H1 (cell line): ENCODE results near the gene SSX2IP. TPM values are rescaled to one million over a fixed set of nuclear protein-coding genes. Genes with fewer than 3 reads are reported as not detected.

Experiments
- CTCF ChIA-PET: fragments of 300-600 bp; sonication (Branson Sonifier 250); formaldehyde crosslinking; loops from one replicate; lab custom pipeline; 2021; ENCODE audit not compliant: partially characterized antibody; lab: Charles Lee
- POLR2A ChIA-PET: fragments of 300-600 bp; sonication (Branson Sonifier 250); formaldehyde crosslinking; loops from one replicate; lab custom pipeline; 2021; ENCODE audit warnings: inconsistent platforms; ENCODE audit not compliant: partially characterized antibody; lab: Charles Lee
- DNase-seq, 2 experiments: peaks; one replicate each; pipeline versions ENCODE4 v3.0.0 to v3.0.0-alpha.2; 2010 to 2022; ENCODE audit warnings: low spot score in 2 of 2, low read depth in 1 of 2, mixed read lengths in 1 of 2
- FAIRE-seq: peaks from 2 replicates; lab custom pipeline; 2011; peaks lifted over from hg19 to GRCh38; lab: Jason Lieb, UNC
- H2AFZ ChIP-seq: 2 replicates; pipeline ENCODE4 v1.8.1; 2012; ENCODE audit warnings: low read length, inconsistent platforms
- H2AK5ac ChIP-seq: 2 replicates; pipeline ENCODE4 v1.6.1; 2013; ENCODE audit warnings: low read depth, low read length
- H2BK120ac ChIP-seq: replicated peaks from 2 replicates; pipeline ENCODE3; 2013; ENCODE audit warnings: low read depth, low read length, inconsistent platforms
- H2BK12ac ChIP-seq: 2 replicates; pipeline ENCODE4 v1.6.1; 2013; ENCODE audit warnings: low read depth, low read length
- H2BK15ac ChIP-seq: 2 replicates; pipeline ENCODE4 v1.6.1; 2013; ENCODE audit warnings: low read length
- H2BK20ac ChIP-seq: 2 replicates; pipeline ENCODE4 v1.6.1; 2013; ENCODE audit warnings: low read length
- H2BK5ac ChIP-seq: 2 replicates; pipeline ENCODE4 v1.6.1; 2013; ENCODE audit warnings: low read depth, low read length
- H3K14ac ChIP-seq: 2 replicates; pipeline ENCODE4 v1.6.1; 2013; ENCODE audit warnings: inconsistent platforms; ENCODE audit not compliant: insufficient read length
- H3K18ac ChIP-seq: 2 replicates; pipeline ENCODE4 v1.6.1; 2013; ENCODE audit warnings: low read length; ENCODE audit errors: extremely low read depth
- H3K23ac ChIP-seq: 2 replicates; pipeline ENCODE4 v1.6.1; 2013; ENCODE audit warnings: inconsistent platforms; ENCODE audit not compliant: insufficient read length
- H3K23me2 ChIP-seq: 2 replicates; pipeline ENCODE4 v1.6.1; 2013; ENCODE audit warnings: low read depth, low read length
- H3K27ac ChIP-seq: 2 replicates; pipeline ENCODE4 v1.6.1; 2011; ENCODE audit warnings: low read depth, low read length, inconsistent platforms
- H3K27me3 ChIP-seq, 4 experiments: replicated peaks in 1 of 4; 1 replicate in 1 of 4; 2 replicates in 3 of 4; pipeline versions ENCODE4 v1.6.1 to v1.8.1; 2011 to 2013; ENCODE audit warnings: low read length in 3 of 4, mild to moderate bottlenecking in 3 of 4, inconsistent platforms in 2 of 4, mixed read lengths in 2 of 4, moderate library complexity in 1 of 4; ENCODE audit not compliant: control insufficient read depth in 3 of 4, insufficient read depth in 3 of 4; ENCODE audit errors: extremely low read depth in 1 of 4
- H3K36me3 ChIP-seq, 4 experiments: 2 replicates each; pipeline versions ENCODE4 v1.6.1 to v1.8.1; 2011 to 2013; ENCODE audit warnings: mild to moderate bottlenecking in 4 of 4, low read length in 3 of 4, moderate library complexity in 2 of 4, control low read depth in 1 of 4, inconsistent platforms in 1 of 4; ENCODE audit not compliant: insufficient read depth in 4 of 4, control insufficient read depth in 2 of 4
- H3K4ac ChIP-seq: replicated peaks from 2 replicates; pipeline ENCODE3; 2013; ENCODE audit warnings: low read length, low read depth, mixed read lengths, inconsistent platforms; ENCODE audit not compliant: insufficient read length
- H3K4me1 ChIP-seq, 4 experiments: replicated peaks in 1 of 4; 1 replicate in 1 of 4; 2 replicates in 3 of 4; pipeline versions ENCODE4 v1.6.1 to v1.8.1; 2011 to 2013; ENCODE audit warnings: low read length in 3 of 4, inconsistent platforms in 2 of 4, mixed read lengths in 1 of 4; ENCODE audit not compliant: insufficient read depth in 4 of 4, control insufficient read depth in 3 of 4
- H3K4me2 ChIP-seq, 2 experiments: 2 replicates each; pipeline versions ENCODE4 v1.6.1 to v1.8.1; 2011 to 2013; ENCODE audit warnings: low read depth in 2 of 2, low read length in 2 of 2, control low read depth in 1 of 2, inconsistent platforms in 1 of 2, mild to moderate bottlenecking in 1 of 2; ENCODE audit not compliant: insufficient read depth in 1 of 2
- H3K4me3 ChIP-seq, 4 experiments: fragments of 200-600, 300-600 bp in 1 of 4; sonication (generic), shearing (Covaris generic), sonication (Bioruptor Twin) in 1 of 4; 2 replicates each; pipeline versions ENCODE4 v1.5.1 to v1.8.1; 2011 to 2016; ENCODE audit warnings: low read length in 4 of 4, low read depth in 3 of 4, control low read depth in 2 of 4, inconsistent platforms in 2 of 4, mild to moderate bottlenecking in 2 of 4, mixed read lengths in 1 of 4, moderate library complexity in 1 of 4; ENCODE audit not compliant: insufficient read depth in 2 of 4; ENCODE audit errors: extremely low read depth in 1 of 4
- H3K56ac ChIP-seq: replicated peaks from 2 replicates; pipeline ENCODE3; 2013; ENCODE audit warnings: low read depth, mild to moderate bottlenecking, mixed read lengths, low read length, inconsistent platforms; ENCODE audit not compliant: insufficient read length
- H3K79me1 ChIP-seq: 2 replicates; pipeline ENCODE4 v1.6.1; 2013; ENCODE audit warnings: low read depth, low read length, control low read depth
- H3K79me2 ChIP-seq, 2 experiments: 2 replicates each; pipeline versions ENCODE4 v1.6.1 to v1.8.1; 2012 to 2013; ENCODE audit warnings: low read length in 2 of 2, mild to moderate bottlenecking in 2 of 2, inconsistent platforms in 1 of 2; ENCODE audit not compliant: insufficient read depth in 2 of 2, control insufficient read depth in 1 of 2
- H3K9ac ChIP-seq, 4 experiments: replicated peaks in 1 of 4; 1 replicate in 1 of 4; 2 replicates in 3 of 4; pipeline versions ENCODE4 v1.6.1 to v1.8.1; 2011 to 2013; ENCODE audit warnings: low read depth in 3 of 4, low read length in 3 of 4, control low read depth in 2 of 4, mild to moderate bottlenecking in 2 of 4, moderate library complexity in 2 of 4, inconsistent platforms in 1 of 4; ENCODE audit errors: extremely low read depth in 1 of 4
- H3K9me3 ChIP-seq, 2 experiments: 2 replicates each; pipeline versions ENCODE4 v1.6.1 to v1.8.1; 2012 to 2013; ENCODE audit warnings: mild to moderate bottlenecking in 2 of 2, moderate library complexity in 2 of 2, control low read depth in 1 of 2, inconsistent platforms in 1 of 2, low read depth in 1 of 2, low read length in 1 of 2, mixed read lengths in 1 of 2; ENCODE audit not compliant: insufficient read depth in 2 of 2
- H4K20me1 ChIP-seq, 2 experiments: replicated peaks in 1 of 2; 2 replicates each; pipeline versions ENCODE3 to v1.8.1; 2011 to 2013; ENCODE audit warnings: inconsistent platforms in 2 of 2, low read length in 2 of 2, mild to moderate bottlenecking in 1 of 2; ENCODE audit not compliant: insufficient read depth in 2 of 2, control insufficient read depth in 1 of 2
- H4K5ac ChIP-seq: 2 replicates; pipeline ENCODE4 v1.6.1; 2013; ENCODE audit warnings: low read length, low read depth, mixed read lengths, inconsistent platforms; ENCODE audit not compliant: insufficient read length
- H4K8ac ChIP-seq: 2 replicates; pipeline ENCODE4 v1.8.0; 2013; ENCODE audit warnings: mild to moderate bottlenecking, moderate library complexity, low read length, inconsistent platforms; ENCODE audit not compliant: insufficient read depth; ENCODE audit errors: extremely low read depth
- H4K91ac ChIP-seq: replicated peaks from 2 replicates; pipeline ENCODE3; 2013; ENCODE audit warnings: low read length, mixed read lengths, inconsistent platforms; ENCODE audit not compliant: insufficient read length
- BRCA1 ChIP-seq: IDR thresholded peaks from 2 replicates; pipeline ENCODE4 v1.6.1; 2012; ENCODE audit warnings: low read depth, low read length, improper control_type of control experiment
- EP300 ChIP-seq, 2 experiments: IDR thresholded peaks; 1 replicate in 1 of 2; 2 replicates in 1 of 2; pipeline ENCODE4 v1.6.1; 2011 to 2012; ENCODE audit warnings: low read depth in 2 of 2, low read length in 2 of 2, mild to moderate bottlenecking in 2 of 2, borderline replicate concordance in 1 of 2, inconsistent platforms in 1 of 2, moderate library complexity in 1 of 2
- HDAC2 ChIP-seq, 2 experiments: fragments of 300-600 bp in 1 of 2; sonication (generic) in 1 of 2; IDR thresholded peaks; 2 replicates each; pipeline ENCODE4 v1.6.1; 2011 to 2012; ENCODE audit warnings: low read depth in 2 of 2, low read length in 2 of 2, mild to moderate bottlenecking in 2 of 2, moderate library complexity in 2 of 2, borderline replicate concordance in 1 of 2, inconsistent platforms in 1 of 2
- HDAC6 ChIP-seq: IDR thresholded peaks from one replicate; pipeline ENCODE4 v1.7.1; 2012; ENCODE audit warnings: low read depth, mild to moderate bottlenecking, inconsistent platforms, low read length, moderate library complexity
- KDM4A ChIP-seq: IDR thresholded peaks from one replicate; pipeline ENCODE4 v1.7.1; 2012; ENCODE audit warnings: low read depth, mild to moderate bottlenecking, moderate library complexity, low read length, inconsistent platforms; ENCODE audit not compliant: severe bottlenecking
- MAFK ChIP-seq: IDR thresholded peaks from 2 replicates; pipeline ENCODE4 v1.6.1; 2012; ENCODE audit warnings: low read depth, mild to moderate bottlenecking, improper control_type of control experiment, low read length
- RAD21 ChIP-seq, 2 experiments: IDR thresholded peaks in 1 of 2; conservative IDR thresholded peaks in 1 of 2; 2 replicates each; pipeline ENCODE4 v1.6.1; 2011; ENCODE audit warnings: low read depth in 2 of 2, low read length in 2 of 2, improper control_type of control experiment in 1 of 2, inconsistent platforms in 1 of 2, mild to moderate bottlenecking in 1 of 2, moderate library complexity in 1 of 2
- RBBP5 ChIP-seq: IDR thresholded peaks from 2 replicates; pipeline ENCODE4 v1.7.1; 2012; ENCODE audit warnings: low read depth, mild to moderate bottlenecking, inconsistent platforms, low read length, moderate library complexity, borderline replicate concordance
- SIN3A ChIP-seq, 2 experiments: IDR thresholded peaks in 1 of 2; conservative IDR thresholded peaks in 1 of 2; 2 replicates each; pipeline ENCODE4 v1.6.1; 2011 to 2012; ENCODE audit warnings: low read length in 2 of 2, improper control_type of control experiment in 1 of 2, low read depth in 1 of 2, mild to moderate bottlenecking in 1 of 2
- SP2 ChIP-seq: IDR thresholded peaks from 2 replicates; pipeline ENCODE4 v1.6.1; 2012; ENCODE audit warnings: mild to moderate bottlenecking, low read length, inconsistent platforms
- TAF1 ChIP-seq: IDR thresholded peaks from 2 replicates; pipeline ENCODE4 v1.6.1; 2011; ENCODE audit warnings: mild to moderate bottlenecking, low read depth, low read length
- TAF7 ChIP-seq: optimal IDR thresholded peaks from 2 replicates; pipeline ENCODE3; 2011; ENCODE audit warnings: low read depth, mild to moderate bottlenecking, inconsistent platforms, low read length, moderate library complexity, borderline replicate concordance
- WGBS, 2 experiments: shearing (Covaris generic) in 1 of 2; methylation state at CpG; one replicate each; pipeline versions ENCODE4 v1.1.6 to v1.1.7; 2013 to 2015; ENCODE audit warnings: low lambda C conversion rate in 2 of 2, mixed read lengths in 2 of 2, inconsistent platforms in 1 of 2, low coverage in 1 of 2, missing lambda C conversion rate in 1 of 2; ENCODE audit not compliant: insufficient replicate concordance in 2 of 2, insufficient coverage in 1 of 2, insufficient read length in 1 of 2; ENCODE audit errors: extremely low coverage in 1 of 2, missing lambda C conversion rate in 1 of 2; 5-methylcytosine and 5-hydroxymethylcytosine counted together
- polyA plus RNA-seq, 7 experiments: library from polyadenylated mRNA; depleted of rRNA in 3 of 7; stranded (reverse) in 5 of 7; unstranded in 2 of 7; fragments of >200 nt in 5 of 7; fragments of 200-250 nt in 2 of 7; gene quantifications; 1 replicate in 5 of 7; 2 replicates in 1 of 7; 4 replicates in 1 of 7; pipeline versions ENCODE4 v1.2.1 to v1.2.3, GENCODE V29; 2011 to 2013; ENCODE audit warnings: missing spikeins in 2 of 7, mixed read lengths in 2 of 7
- total RNA-seq: library from RNA; stranded (reverse); fragmentation: NEBNext Ultra II Directional; extraction: Animal tissue kit (Norgen Biotek cat#: 25700); gene quantifications from 2 replicates; pipeline ENCODE4 v1.2.1, GENCODE V29; 2021
- TF ChIP-seq, protein P1 (sequence below): IDR thresholded peaks from 2 replicates; pipeline ENCODE4 v1.6.1; 2011; ENCODE audit warnings: low read depth, mild to moderate bottlenecking, low read length; ENCODE audit not compliant: insufficient read depth

The SSX2IP gene
- total and polyA plus RNA-seq, 2 of the 8 experiments (the other 6 are each of a cell fraction or from before 2014, with no cell fraction given): 4.0 to 31.3 TPM

DNA sequence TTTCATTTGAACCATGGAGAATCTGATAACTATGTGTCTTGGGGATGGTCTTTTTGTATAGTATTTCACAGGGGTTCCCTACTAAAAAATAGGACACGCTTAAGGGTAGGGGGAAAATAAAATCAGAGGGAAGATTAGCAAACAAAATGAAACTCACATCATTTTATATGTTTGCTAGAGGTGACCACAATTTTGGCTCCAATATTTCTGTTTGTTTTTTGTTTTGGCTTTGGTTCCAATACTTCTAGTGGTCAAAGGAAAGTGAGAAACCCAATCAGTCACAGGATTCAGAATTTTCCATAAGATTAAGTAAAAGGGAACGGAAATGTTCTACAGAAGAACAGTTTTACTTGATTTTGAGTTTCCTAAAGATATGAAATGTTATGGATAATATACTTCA, 42.3 kb upstream of the SSX2IP start:
- CTCF ChIA-PET: interaction anchor here (1.5 kb wide), 2 partner anchors 8 to 14 kb away, joined by 3 to 4 read pairs; no protein-coding TSS in a partner anchor
- H3K79me2 ChIP-seq: no peaks in the 10 kb centered on the region
- TF ChIP-seq RAD21 (IDR thresholded peaks at IDR 0.05 in 1 of 2, conservative IDR thresholded peaks at IDR 0.05 in 1 of 2; ENCODE audit: low read depth in 2 of 2, low read length in 2 of 2) (no peak), TAF1 (no peak), KDM4A (no peak), HDAC6 (no peak), TAF7 (no peak), HDAC2 (IDR thresholded peaks at IDR 0.05; ENCODE audit: borderline replicate concordance in 1 of 2, low read depth in 2 of 2, low read length in 2 of 2) (no peak), SP2 (no peak), SIN3A (conservative IDR thresholded peaks at IDR 0.05 in 1 of 2, IDR thresholded peaks at IDR 0.05 in 1 of 2; ENCODE audit: low read depth in 1 of 2, low read length in 2 of 2) (no peak), MAFK (no peak), BRCA1 (no peak), EP300 (IDR thresholded peaks at IDR 0.05; ENCODE audit: borderline replicate concordance in 1 of 2, low read depth in 2 of 2, low read length in 2 of 2) (no peak), RBBP5 (no peak)
- TF ChIP-seq, protein P1, sequence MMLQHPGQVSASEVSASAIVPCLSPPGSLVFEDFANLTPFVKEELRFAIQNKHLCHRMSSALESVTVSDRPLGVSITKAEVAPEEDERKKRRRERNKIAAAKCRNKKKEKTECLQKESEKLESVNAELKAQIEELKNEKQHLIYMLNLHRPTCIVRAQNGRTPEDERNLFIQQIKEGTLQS: no peak

More for the DNA sequence above, 42.3 kb upstream of the SSX2IP start:
- FAIRE-seq (no peak), DNase-seq (no peak)
- H2BK120ac ChIP-seq: no peak overlapping the region
- H4K8ac ChIP-seq: no peak overlapping the region
- H3K4me3 ChIP-seq: no peak overlapping the region
- H4K20me1 ChIP-seq: no peaks in the 10 kb centered on the region
- no peak overlapping the region for H2BK15ac ChIP-seq
- WGBS, 2 experiments: 44% methylated on average over 2 of the region's 2 CpGs; no CpG with 5 or more reads in 1 of the 2 experiments
- no peak overlapping the region for H2BK5ac ChIP-seq
- no peak overlapping the region for H2BK20ac ChIP-seq
- H3K27me3 ChIP-seq: no peaks in the 10 kb centered on the region
- no peaks in the 10 kb centered on the region for H3K23me2 ChIP-seq
- H4K91ac ChIP-seq: no peak overlapping the region
- H3K4me1 ChIP-seq: no peaks in the 10 kb centered on the region
- no peaks in the 10 kb centered on the region for H3K9me3 ChIP-seq
- H3K36me3 ChIP-seq: no peaks in the 10 kb centered on the region
- H3K79me1 ChIP-seq: no peaks in the 10 kb centered on the region
- H3K18ac ChIP-seq: no peak overlapping the region
- H2AK5ac ChIP-seq: no peak overlapping the region
- H3K14ac ChIP-seq: no peak overlapping the region
- no peak overlapping the region for H3K27ac ChIP-seq
- H2BK12ac ChIP-seq: no peak overlapping the region
- POLR2A ChIA-PET: no interaction called here
- no peak overlapping the region for H3K9ac ChIP-seq
- no peak overlapping the region for H2AFZ ChIP-seq
- no peak overlapping the region for H3K56ac ChIP-seq
- H3K4ac ChIP-seq: no peak overlapping the region
- no peak overlapping the region for H3K23ac ChIP-seq
- no peak overlapping the region for H3K4me2 ChIP-seq
- H4K5ac ChIP-seq: no peak overlapping the region
